ENCODE results near the gene SMPD2.
A peak's percentile ranks its signal among the peaks of the same experiment; 100 is the strongest.

The SMPD2 gene

DNA sequence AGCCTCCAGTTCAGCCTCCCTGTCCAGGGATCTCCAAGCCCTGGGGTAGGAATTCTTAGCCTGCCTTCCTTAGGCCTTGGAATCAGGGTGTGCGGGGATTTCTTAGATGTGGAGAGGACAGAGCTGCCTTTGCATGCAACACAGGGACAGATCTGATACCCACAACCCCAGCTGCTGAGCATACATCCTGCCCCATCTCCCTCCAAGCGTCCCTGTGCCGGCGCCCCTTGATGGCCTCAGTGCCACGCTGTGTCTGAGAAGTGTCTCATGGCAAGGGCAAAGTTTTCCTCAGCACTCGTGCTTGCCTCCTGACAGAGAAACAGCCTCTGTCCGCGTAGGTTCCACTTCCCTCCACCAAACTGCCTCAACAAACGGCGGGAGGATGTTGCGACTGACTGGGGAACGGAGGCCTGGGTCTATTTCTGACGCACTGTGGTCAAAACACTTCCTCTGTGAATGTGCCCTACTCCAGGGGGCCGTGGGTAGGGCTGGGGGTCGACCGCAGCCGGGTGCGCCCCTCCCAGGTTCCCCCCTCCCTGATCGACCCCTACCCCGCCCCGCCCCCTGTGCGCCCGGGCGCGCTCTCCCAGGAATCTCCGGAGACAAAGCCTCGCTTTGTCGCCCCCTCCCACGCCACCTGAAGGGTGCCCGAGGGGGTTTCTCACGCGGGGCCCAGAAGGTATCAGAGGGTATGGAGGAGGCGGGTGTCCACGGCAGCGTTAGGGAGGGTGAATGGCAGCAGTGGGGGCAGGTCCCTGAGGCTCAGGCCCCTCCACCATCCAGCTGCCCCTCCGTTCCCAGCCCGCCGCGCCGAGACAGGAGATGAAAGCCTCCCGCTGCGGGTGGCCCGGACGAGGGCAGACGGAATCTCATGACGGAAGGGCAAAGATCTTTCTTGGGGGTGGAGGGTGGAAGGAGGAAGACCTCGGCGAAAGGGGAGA, 14.2 kb downstream of the SMPD2 start:
- Histone ChIP-seq H3K27me3 (ENCODE audit: control insufficient read depth, insufficient read depth, low read length) (no peaks in the 10 kb centered on the region), H3K36me3 (ENCODE audit: control insufficient read depth, insufficient read depth, low read length) (no peaks in the 10 kb centered on the region), H3K4me2 (ENCODE audit: low read length) (peak overlapping the region; percentile 86), H2AFZ (peak overlapping the region; percentile 96), H3K4me1 (peaks cover 26% of the 10 kb centered on the region), H3K79me2 (no peaks in the 10 kb centered on the region), H3K9me3 (ENCODE audit: control insufficient read depth, low read length) (no peaks in the 10 kb centered on the region), H3K4me3 (ENCODE audit: low read depth, low read length) (peak overlapping the region; percentile 75), H3K9ac (no peak overlapping the region), H3K27ac (peak overlapping the region; percentile 4)
- TF ChIP-seq, protein P1, sequence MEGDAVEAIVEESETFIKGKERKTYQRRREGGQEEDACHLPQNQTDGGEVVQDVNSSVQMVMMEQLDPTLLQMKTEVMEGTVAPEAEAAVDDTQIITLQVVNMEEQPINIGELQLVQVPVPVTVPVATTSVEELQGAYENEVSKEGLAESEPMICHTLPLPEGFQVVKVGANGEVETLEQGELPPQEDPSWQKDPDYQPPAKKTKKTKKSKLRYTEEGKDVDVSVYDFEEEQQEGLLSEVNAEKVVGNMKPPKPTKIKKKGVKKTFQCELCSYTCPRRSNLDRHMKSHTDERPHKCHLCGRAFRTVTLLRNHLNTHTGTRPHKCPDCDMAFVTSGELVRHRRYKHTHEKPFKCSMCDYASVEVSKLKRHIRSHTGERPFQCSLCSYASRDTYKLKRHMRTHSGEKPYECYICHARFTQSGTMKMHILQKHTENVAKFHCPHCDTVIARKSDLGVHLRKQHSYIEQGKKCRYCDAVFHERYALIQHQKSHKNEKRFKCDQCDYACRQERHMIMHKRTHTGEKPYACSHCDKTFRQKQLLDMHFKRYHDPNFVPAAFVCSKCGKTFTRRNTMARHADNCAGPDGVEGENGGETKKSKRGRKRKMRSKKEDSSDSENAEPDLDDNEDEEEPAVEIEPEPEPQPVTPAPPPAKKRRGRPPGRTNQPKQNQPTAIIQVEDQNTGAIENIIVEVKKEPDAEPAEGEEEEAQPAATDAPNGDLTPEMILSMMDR (IDR thresholded peaks at IDR 0.05), result no peak

GRCh38 chr6:109455437-109456110, 15.1 kb downstream of the SMPD2 start, which contains the start of gene MICAL1:
MICAL1 (minus strand) TSS chr6:109455772; CDS start chr6:109454196, 1,576 bp downstream.
- no peak within 1 kb of the TSS for H3K9ac ChIP-seq
- peak within 1 kb of the TSS; percentile 98 for H2AFZ ChIP-seq
- H3K4me2 ChIP-seq (ENCODE audit: low read length), result peak within 1 kb of the TSS; percentile 91
- H3K4me1 ChIP-seq, result peaks cover 26% of the 10 kb centered on the region
- peak within 1 kb of the TSS; percentile 4 for H3K27ac ChIP-seq
- H3K9me3 ChIP-seq (ENCODE audit: control insufficient read depth, low read length), result no peaks in the 10 kb centered on the region
- H3K36me3 ChIP-seq (ENCODE audit: control insufficient read depth, insufficient read depth, low read length), result no peaks in the 10 kb centered on the region
- no peaks in the 10 kb centered on the region for H3K27me3 ChIP-seq (ENCODE audit: control insufficient read depth, insufficient read depth, low read length)
- H3K79me2 ChIP-seq, result no peaks in the 10 kb centered on the region
- H3K4me3 ChIP-seq (ENCODE audit: low read depth, low read length), result peak within 1 kb of the TSS; percentile 75
- TF ChIP-seq, protein P1 (IDR thresholded peaks at IDR 0.05), result peak; percentile 38

DNA sequence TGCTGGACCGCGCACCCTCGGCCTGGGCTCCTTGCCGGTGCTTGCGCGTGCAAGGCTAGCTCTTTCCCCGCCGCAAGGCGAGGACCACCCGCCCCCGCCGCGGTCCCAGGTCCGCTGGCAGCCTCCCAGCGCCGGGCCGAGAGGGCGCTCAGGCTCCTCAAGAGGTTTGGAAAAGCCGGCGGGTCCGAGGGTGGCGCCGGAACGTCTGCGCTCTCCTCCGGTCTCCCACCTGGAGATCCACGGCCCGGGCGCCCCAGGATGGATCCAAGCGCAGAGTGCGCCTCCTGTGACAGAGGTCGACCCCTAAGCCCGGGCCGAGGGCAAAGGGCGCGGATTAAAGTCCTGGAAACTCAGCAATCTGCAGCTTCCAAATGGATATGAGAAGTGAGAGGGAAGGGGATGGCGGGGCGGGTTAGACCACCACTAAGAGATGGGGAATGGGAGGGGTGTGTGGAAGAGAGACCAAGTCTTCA, 15.6 kb downstream of the SMPD2 start:
- H3K9me3 ChIP-seq (ENCODE audit: control insufficient read depth, low read length), result no peaks in the 10 kb centered on the region
- peak overlapping the region; percentile 65 for H3K4me3 ChIP-seq (ENCODE audit: low read depth, low read length)
- TF ChIP-seq, protein P1 (IDR thresholded peaks at IDR 0.05), result no peak
- peak overlapping the region; percentile 98 for H2AFZ ChIP-seq
- no peak overlapping the region for H3K27ac ChIP-seq
- no peaks in the 10 kb centered on the region for H3K27me3 ChIP-seq (ENCODE audit: control insufficient read depth, insufficient read depth, low read length)
- no peak overlapping the region for H3K9ac ChIP-seq
- H3K4me2 ChIP-seq (ENCODE audit: low read length), result peak overlapping the region; percentile 91
- H3K4me1 ChIP-seq, result peaks cover 26% of the 10 kb centered on the region
- no peaks in the 10 kb centered on the region for H3K36me3 ChIP-seq (ENCODE audit: control insufficient read depth, insufficient read depth, low read length)
- no peaks in the 10 kb centered on the region for H3K79me2 ChIP-seq

- no peaks in the 10 kb centered on the region for H3K27me3 ChIP-seq (ENCODE audit: control insufficient read depth, insufficient read depth, low read length)
- H3K4me1 ChIP-seq, result peaks cover 26% of the 10 kb centered on the region
- H3K27ac ChIP-seq, result peak overlapping the region; percentile 42
- no peaks in the 10 kb centered on the region for H3K79me2 ChIP-seq
- TF ChIP-seq, protein P1 (IDR thresholded peaks at IDR 0.05), result no peak
- no peak overlapping the region for H3K4me3 ChIP-seq (ENCODE audit: low read depth, low read length)
- H3K4me2 ChIP-seq (ENCODE audit: low read length), result peak overlapping the region; percentile 91
- H3K9me3 ChIP-seq (ENCODE audit: control insufficient read depth, low read length), result no peaks in the 10 kb centered on the region
- H3K36me3 ChIP-seq (ENCODE audit: control insufficient read depth, insufficient read depth, low read length), result no peaks in the 10 kb centered on the region
- H2AFZ ChIP-seq, result peak overlapping the region; percentile 53
- no peak overlapping the region for H3K9ac ChIP-seq
Observed at GRCh38 chr6:109456710-109457561, 16.4 kb downstream of the SMPD2 start.

All from parathyroid adenoma (tissue), 2 donors.